Natural killer cell treated with Interleukin-12 subunit alpha and Interleukin-12 subunit beta and Interleukin-15 and Interleukin-18, amount 100 ng/mL, for 72 hours (primary cell): Measurements from ENCODE around the gene IL23A. TPM values are rescaled to one million over a fixed set of nuclear protein-coding genes. Genes with fewer than 3 reads are reported as not detected.
A peak's percentile ranks its signal among the peaks of the same experiment; 100 is the strongest.
"Not testable (repeated sequence)": the region's sequence is repeated elsewhere in the genome, so short reads cannot be mapped to it uniquely, and the experiment has no call there.

Experiments
- ATAC-seq, 2 donors: fragments of 150-1000 bp; cut with Tn5 transposase in 1 of 2; sonication (Bioruptor Pico), chemical (Tn5 transposase) in 1 of 2; 2 replicates each; pipeline ENCODE4 v1.10.0; 2021
- DNase-seq: peaks from one replicate; pipeline ENCODE4 v3.0.0; 2022; ENCODE audit warnings: low spot score
- H3K27ac Mint-ChIP-seq, 2 donors: 1 replicate in 1 of 2; 2 replicates in 1 of 2; pipeline ENCODE4 v1.8.0; 2022; ENCODE audit warnings: mixed read lengths in 2 of 2, mild to moderate bottlenecking in 1 of 2, moderate library complexity in 1 of 2
- H3K27me3 Mint-ChIP-seq, 2 donors: 1 replicate in 1 of 2; 2 replicates in 1 of 2; pipeline ENCODE4 v1.8.0; 2022; ENCODE audit warnings: mixed read lengths in 2 of 2
- H3K36me3 Mint-ChIP-seq: one replicate; pipeline ENCODE4 v1.8.0; 2022; ENCODE audit warnings: mixed read lengths
- H3K4me1 Mint-ChIP-seq, 2 donors: 1 replicate in 1 of 2; 2 replicates in 1 of 2; pipeline ENCODE4 v1.8.0; 2022; ENCODE audit warnings: low read depth in 2 of 2, mixed read lengths in 2 of 2, mild to moderate bottlenecking in 1 of 2
- H3K4me3 Mint-ChIP-seq: one replicate; pipeline ENCODE4 v1.8.0; 2022; ENCODE audit warnings: mixed read lengths
- H3K9me3 Mint-ChIP-seq: 2 replicates; pipeline ENCODE4 v1.8.0; 2022; ENCODE audit warnings: mixed read lengths
- total RNA-seq, 2 donors: library from RNA; stranded (reverse); gene quantifications; one replicate each; pipeline ENCODE4 v1.2.3, GENCODE V29; 2022

The IL23A gene
- total RNA-seq, 2 donors from 2014 or later, result 0.84 to 1.3 TPM

GRCh38 chr12:56311003-56311402, 27.7 kb upstream of the IL23A start:
- ATAC-seq, result no peak
- DNase-seq, result no peak
- no peaks in the 10 kb centered on the region for H3K27me3 Mint-ChIP-seq
- no peak overlapping the region for H3K4me3 Mint-ChIP-seq
- H3K36me3 Mint-ChIP-seq, result peaks cover 5% of the 10 kb centered on the region
- H3K27ac Mint-ChIP-seq, result no peak overlapping the region
- H3K4me1 Mint-ChIP-seq, result peaks cover 6 to 12% of the 10 kb centered on the region in 2 donors
- no peaks in the 10 kb centered on the region for H3K9me3 Mint-ChIP-seq

- ATAC-seq, result peak in 1 of 2 donors; percentile 0
- peak overlapping the region; percentile 98 to 99 for H3K27ac Mint-ChIP-seq
- DNase-seq, result no peak
- no peaks in the 10 kb centered on the region for H3K9me3 Mint-ChIP-seq
- H3K36me3 Mint-ChIP-seq, result peaks cover 5% of the 10 kb centered on the region
- no peaks in the 10 kb centered on the region for H3K27me3 Mint-ChIP-seq
- H3K4me3 Mint-ChIP-seq, result peak overlapping the region; percentile 96
- H3K4me1 Mint-ChIP-seq, result peaks cover 6 to 12% of the 10 kb centered on the region in 2 donors
These were observed 23.4 kb upstream of the IL23A start for GRCh38 chr12:56315249-56315621.

GRCh38 chr12:56315622-56316473, 22.8 kb upstream of the IL23A start, which contains the start of gene CNPY2:
Gene CNPY2 (minus strand): TSS chr12:56315988. CDS start chr12:56315217, 771 bp downstream.
- peak within 1 kb of the TSS; percentile 96 for H3K4me3 Mint-ChIP-seq
- no peaks in the 10 kb centered on the region for H3K9me3 Mint-ChIP-seq
- H3K27me3 Mint-ChIP-seq, result no peaks in the 10 kb centered on the region
- H3K27ac Mint-ChIP-seq, result peak within 1 kb of the TSS; percentile 98 to 99
- H3K4me1 Mint-ChIP-seq, result peaks cover 6 to 12% of the 10 kb centered on the region in 2 donors
- ATAC-seq (peak; percentile 96), DNase-seq (peak; percentile 95)
- H3K36me3 Mint-ChIP-seq, result peaks cover 5% of the 10 kb centered on the region

GRCh38 chr12:56317675-56318074, 21.0 kb upstream of the IL23A start:
- H3K36me3 Mint-ChIP-seq, result peaks cover 5% of the 10 kb centered on the region

GRCh38 chr12:56321027-56321426, 17.7 kb upstream of the IL23A start:
- Mint-ChIP-seq H3K9me3 (no peaks in the 10 kb centered on the region), H3K4me3 (no peak overlapping the region), H3K27ac (no peak overlapping the region), H3K27me3 (no peaks in the 10 kb centered on the region), H3K4me1 (no peaks in the 10 kb centered on the region), H3K36me3 (no peaks in the 10 kb centered on the region)
- no peak for ATAC-seq
- DNase-seq, result no peak

More at GRCh38 chr12:56317675-56318074, 21.0 kb upstream of the IL23A start:
- ATAC-seq (no peak), DNase-seq (no peak)
- peak overlapping the region in 1 of 2 donors; percentile 35 for H3K27ac Mint-ChIP-seq
- H3K4me3 Mint-ChIP-seq, result no peak overlapping the region
- peaks cover 6 to 12% of the 10 kb centered on the region in 2 donors for H3K4me1 Mint-ChIP-seq
- H3K9me3 Mint-ChIP-seq, result no peaks in the 10 kb centered on the region
- H3K27me3 Mint-ChIP-seq, result no peaks in the 10 kb centered on the region

GRCh38 chr12:56321610-56322009, 17.1 kb upstream of the IL23A start:
- H3K27ac Mint-ChIP-seq, ATAC-seq, H3K4me3 Mint-ChIP-seq, H3K9me3 Mint-ChIP-seq, H3K27me3 Mint-ChIP-seq, H3K4me1 Mint-ChIP-seq, H3K36me3 Mint-ChIP-seq, DNase-seq: not testable (repeated sequence)

GRCh38 chr12:56324206-56324605, 14.5 kb upstream of the IL23A start:
- ATAC-seq (no peak), DNase-seq (no peak)
- H3K36me3 Mint-ChIP-seq, result no peaks in the 10 kb centered on the region
- H3K9me3 Mint-ChIP-seq, result no peaks in the 10 kb centered on the region
- H3K27me3 Mint-ChIP-seq, result no peaks in the 10 kb centered on the region
- no peak overlapping the region for H3K27ac Mint-ChIP-seq
- no peaks in the 10 kb centered on the region for H3K4me1 Mint-ChIP-seq
- no peak overlapping the region for H3K4me3 Mint-ChIP-seq

- H3K27me3 Mint-ChIP-seq, result no peaks in the 10 kb centered on the region
- H3K4me3 Mint-ChIP-seq, result no peak overlapping the region
- no peaks in the 10 kb centered on the region for H3K9me3 Mint-ChIP-seq
- no peak for ATAC-seq
- no peaks in the 10 kb centered on the region for H3K36me3 Mint-ChIP-seq
- H3K4me1 Mint-ChIP-seq, result no peaks in the 10 kb centered on the region
- DNase-seq, result no peak
- H3K27ac Mint-ChIP-seq, result no peak overlapping the region
These were observed 12.6 kb upstream of the IL23A start for GRCh38 chr12:56326126-56326525.

GRCh38 chr12:56326533-56326932, 12.2 kb upstream of the IL23A start:
- ATAC-seq (no peak), DNase-seq (no peak)
- H3K4me1 Mint-ChIP-seq, result peaks cover 0 to 3% of the 10 kb centered on the region in 2 donors
- H3K36me3 Mint-ChIP-seq, result no peaks in the 10 kb centered on the region
- no peaks in the 10 kb centered on the region for H3K27me3 Mint-ChIP-seq
- no peak overlapping the region for H3K4me3 Mint-ChIP-seq
- no peak overlapping the region for H3K27ac Mint-ChIP-seq
- no peaks in the 10 kb centered on the region for H3K9me3 Mint-ChIP-seq

GRCh38 chr12:56330936-56331490, 7.7 kb upstream of the IL23A start:
- H3K4me3 Mint-ChIP-seq, result no peak overlapping the region
- peaks cover 16 to 19% of the 10 kb centered on the region in 2 donors for H3K4me1 Mint-ChIP-seq
- ATAC-seq (no peak), DNase-seq (no peak)
- H3K27ac Mint-ChIP-seq, result peak overlapping the region in 1 of 2 donors; percentile 19
- no peaks in the 10 kb centered on the region for H3K9me3 Mint-ChIP-seq
- no peaks in the 10 kb centered on the region for H3K27me3 Mint-ChIP-seq
- H3K36me3 Mint-ChIP-seq, result no peaks in the 10 kb centered on the region

GRCh38 chr12:56332512-56333196, 6.0 kb upstream of the IL23A start:
- Mint-ChIP-seq H3K36me3 (no peaks in the 10 kb centered on the region), H3K27me3 (no peaks in the 10 kb centered on the region), H3K4me1 (peaks cover 22 to 24% of the 10 kb centered on the region in 2 donors), H3K9me3 (no peaks in the 10 kb centered on the region), H3K4me3 (peak overlapping the region; percentile 94), H3K27ac (peak overlapping the region; percentile 100)
- no peak for ATAC-seq
- no peak for DNase-seq

GRCh38 chr12:56333197-56333678, 5.4 kb upstream of the IL23A start:
- Mint-ChIP-seq H3K9me3 (no peaks in the 10 kb centered on the region), H3K27ac (peak overlapping the region; percentile 100), H3K4me3 (peak overlapping the region; percentile 94), H3K27me3 (no peaks in the 10 kb centered on the region), H3K36me3 (no peaks in the 10 kb centered on the region), H3K4me1 (peaks cover 24 to 26% of the 10 kb centered on the region in 2 donors)
- DNase-seq, result no peak
- ATAC-seq, result peak; percentile 1 to 13

- Mint-ChIP-seq H3K27me3 (no peaks in the 10 kb centered on the region), H3K27ac (peak within 1 kb of the TSS; percentile 100), H3K9me3 (no peaks in the 10 kb centered on the region), H3K36me3 (no peaks in the 10 kb centered on the region), H3K4me1 (peaks cover 31 to 32% of the 10 kb centered on the region in 2 donors), H3K4me3 (peak within 1 kb of the TSS; percentile 94)
- peak; percentile 97 for DNase-seq
- peak; percentile 99 to 100 for ATAC-seq
These were observed 4.8 kb upstream of the IL23A start, which contains the start of gene PAN2 for GRCh38 chr12:56333679-56334489. Gene PAN2 (minus strand): TSS chr12:56334000. CDS start chr12:56333094, 906 bp downstream.
